HG02938 (cell line): ENCODE measurements around the gene SIX3.

ENCODE experiments used
- ATAC-seq: cut with Tn5 transposase; IDR thresholded peaks from one replicate; pipeline ENCODE4 v1.9.1; 2021; ENCODE audit warnings: mild to moderate bottlenecking, moderate library complexity; ENCODE audit not compliant: unreplicated experiment

The SIX3 gene

GRCh38 chr2:44930274-44931197 lies 11.0 kb upstream of the SIX3 start:
- no peak for ATAC-seq

- ATAC-seq = no peak
Observed at GRCh38 chr2:44931198-44931780, 10.2 kb upstream of the SIX3 start.

GRCh38 chr2:44932079-44932478 lies 9.4 kb upstream of the SIX3 start:
- no peak for ATAC-seq

DNA sequence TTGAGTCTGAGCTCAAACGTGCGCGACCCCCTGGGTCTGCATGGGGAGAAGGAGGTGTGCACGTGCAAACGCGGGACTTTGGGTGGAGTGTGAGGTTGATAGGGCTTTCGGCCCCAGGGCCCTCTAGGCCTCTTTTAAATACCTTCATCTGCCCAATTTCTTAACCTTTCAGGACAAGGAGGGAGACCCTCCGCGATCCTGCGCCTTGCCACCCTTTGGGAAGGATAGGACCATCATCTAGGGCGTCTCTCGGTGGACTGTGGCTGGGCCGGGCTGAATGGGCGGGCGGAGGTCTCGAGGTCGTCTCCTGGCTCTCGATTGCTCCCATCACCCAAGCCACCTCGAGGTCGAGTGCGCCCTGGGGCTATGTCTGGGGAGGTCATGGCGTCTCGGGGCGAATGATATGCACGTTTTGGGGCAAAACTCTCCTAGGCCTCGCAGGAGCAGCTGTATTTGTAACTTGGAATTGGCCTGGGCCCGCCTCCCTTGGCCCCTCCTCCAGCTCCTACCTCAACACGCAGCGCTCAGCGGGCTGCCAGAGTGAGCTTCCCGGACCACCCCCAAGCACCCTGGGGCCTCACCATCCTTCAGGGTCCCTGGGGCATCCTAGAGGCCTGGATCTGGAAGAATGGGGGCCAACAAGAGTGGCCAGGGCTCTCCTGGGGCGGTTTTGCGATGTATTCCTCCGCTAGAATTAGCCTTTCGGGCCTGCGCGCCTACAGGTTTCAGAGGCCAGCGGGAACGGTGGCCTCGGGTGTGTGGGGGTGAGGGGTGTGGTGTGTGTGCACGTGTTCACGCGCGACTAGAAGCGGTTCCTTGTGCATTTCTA lies 8.7 kb upstream of the SIX3 start:
- no peak for ATAC-seq

- ATAC-seq = no peak
Observed at GRCh38 chr2:44933434-44933951, 8.0 kb upstream of the SIX3 start.

GRCh38 chr2:44934038-44934982 lies 7.2 kb upstream of the SIX3 start:
- no peak for ATAC-seq

DNA sequence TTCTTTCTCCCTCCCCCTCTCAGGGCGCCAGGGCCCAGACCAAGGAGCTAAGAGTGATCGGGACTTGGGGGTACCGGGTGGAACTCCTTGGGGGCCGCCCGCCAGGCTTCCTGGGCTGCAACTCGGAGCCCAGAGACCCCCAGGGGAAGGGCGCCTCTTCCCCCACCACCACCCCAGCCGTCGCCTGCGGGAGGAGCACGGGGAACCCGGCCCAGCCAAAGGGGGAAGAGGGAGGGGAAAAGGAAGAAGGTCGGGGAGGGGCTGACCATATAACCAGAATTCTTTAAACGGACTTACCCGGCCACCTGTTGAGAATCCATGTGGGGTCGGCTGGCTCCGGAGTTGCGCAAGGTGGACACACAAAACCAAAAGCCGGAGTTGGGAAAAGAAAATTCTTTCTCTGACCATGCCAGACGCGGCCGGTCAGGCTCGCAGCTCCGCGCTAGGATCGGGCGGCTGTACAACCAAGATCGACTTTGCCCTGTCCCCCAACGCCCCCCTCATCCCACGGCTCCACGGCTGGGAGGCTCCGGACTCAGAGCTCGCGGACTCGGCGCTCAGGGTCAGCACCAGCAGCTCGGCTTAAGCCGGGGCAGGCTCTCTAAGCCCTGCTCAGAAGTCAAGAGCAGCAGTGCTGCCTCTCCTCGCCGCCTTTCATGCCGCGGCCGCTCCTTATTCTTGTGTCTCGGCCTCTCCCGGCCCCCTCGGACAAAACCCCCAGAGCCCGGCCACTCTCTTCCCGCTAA lies 6.3 kb upstream of the SIX3 start:
- no peak for ATAC-seq

GRCh38 chr2:44935729-44936098 lies 5.8 kb upstream of the SIX3 start:
- ATAC-seq = no peak

DNA sequence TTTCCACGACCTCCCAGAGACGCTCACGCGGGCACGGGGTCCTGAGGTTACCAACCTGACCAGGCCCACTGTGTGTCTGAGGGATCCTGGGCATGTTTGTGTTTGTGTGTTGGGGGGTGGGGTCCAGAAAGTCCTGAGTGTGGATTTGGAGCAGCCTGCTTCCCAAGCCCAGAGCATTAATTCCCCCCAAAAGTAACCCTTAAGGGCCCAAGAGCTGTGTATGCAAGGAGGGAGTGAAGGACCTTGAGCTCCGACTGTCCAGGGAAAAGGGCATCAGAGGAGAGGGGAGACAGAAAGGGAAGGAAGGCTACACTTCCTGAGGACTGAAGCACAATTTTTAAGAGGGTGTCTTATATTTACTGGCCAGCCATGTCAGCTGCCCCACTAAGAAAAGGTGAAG lies 5.2 kb upstream of the SIX3 start:
- ATAC-seq = no peak

GRCh38 chr2:44936715-44937687 lies 4.5 kb upstream of the SIX3 start:
- no peak for ATAC-seq

GRCh38 chr2:44937688-44938240 lies 3.7 kb upstream of the SIX3 start:
- ATAC-seq = no peak

GRCh38 chr2:44938287-44939105 lies 3.0 kb upstream of the SIX3 start:
- no peak for ATAC-seq

GRCh38 chr2:44939106-44940048 lies 2.1 kb upstream of the SIX3 start:
- no peak for ATAC-seq

DNA sequence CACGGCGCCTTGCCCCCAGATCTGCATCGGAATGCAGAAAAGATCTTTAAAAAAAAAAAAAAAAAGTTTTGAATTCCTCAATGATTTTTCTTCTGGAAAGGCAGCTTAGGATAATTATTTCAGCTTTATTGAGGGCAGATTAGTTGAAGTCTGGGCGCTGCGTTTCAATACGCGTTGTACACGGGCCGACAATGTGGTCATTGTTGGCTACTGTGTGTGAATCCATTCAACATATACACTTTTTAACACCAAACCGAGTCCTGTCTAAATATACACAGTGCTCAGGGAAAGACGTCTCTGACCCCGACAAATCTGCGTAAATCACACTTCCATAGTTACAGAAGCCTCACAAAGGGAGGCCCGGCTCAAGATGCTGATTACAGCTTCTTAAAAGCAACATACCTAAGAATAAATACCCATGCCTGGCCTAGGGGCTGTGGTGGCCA lies 1.4 kb upstream of the SIX3 start:
- ATAC-seq = no peak

DNA sequence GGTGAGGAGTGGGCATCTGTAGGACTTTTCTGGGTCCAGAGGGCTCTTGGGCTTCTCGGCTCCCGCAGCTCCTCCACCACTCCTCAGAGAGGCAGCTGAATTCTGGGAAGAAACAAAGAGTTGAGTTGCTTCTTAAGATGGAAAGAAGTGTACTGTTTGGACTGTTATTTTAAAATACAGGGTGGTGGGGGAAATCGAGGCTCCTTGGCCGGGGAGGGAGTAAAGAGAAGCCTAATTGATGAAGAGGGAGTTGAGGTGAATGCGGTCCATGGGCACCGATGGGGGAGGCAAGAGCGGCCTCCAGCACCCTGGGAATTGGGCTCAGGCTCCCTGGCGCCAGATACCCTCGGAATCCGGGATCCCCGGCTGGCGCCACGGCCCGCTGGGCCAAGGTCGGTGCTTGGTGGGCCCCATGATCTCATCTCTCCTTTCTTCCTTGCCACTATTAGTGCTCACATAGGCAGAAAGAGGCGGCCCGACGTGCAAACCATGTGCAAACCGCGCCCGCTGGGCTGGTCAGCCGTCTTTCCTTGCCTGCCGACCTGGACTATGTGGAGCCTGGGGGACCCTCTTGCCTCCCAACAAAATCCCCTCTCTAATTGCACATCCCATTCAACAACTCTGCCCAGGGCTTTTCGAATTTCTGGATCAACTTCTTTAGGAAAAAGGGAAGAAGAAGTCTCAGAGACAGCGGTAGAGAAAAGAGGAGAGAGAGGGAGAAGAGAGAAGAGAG lies 604 bp upstream of the SIX3 start:
- no peak for ATAC-seq
